Esophagus (tissue), 2 donors: ENCODE data around the gene U2AF1L4. TPM values are rescaled to one million over a fixed set of nuclear protein-coding genes. Genes with fewer than 3 reads are reported as not detected.
"Not testable (repeated sequence)": the region's sequence is repeated elsewhere in the genome, so short reads cannot be mapped to it uniquely, and the experiment has no call there.

Experiments
- H3K27ac ChIP-seq, 2 donors: one replicate each; pipeline ENCODE4 v1.5.1; 2013; ENCODE audit warnings: low read depth in 2 of 2, mild to moderate bottlenecking in 2 of 2, inconsistent platforms in 1 of 2, low read length in 1 of 2, moderate library complexity in 1 of 2
- H3K27me3 ChIP-seq, 2 donors: one replicate each; pipeline ENCODE4 v1.6.1; 2013; ENCODE audit warnings: low read length in 2 of 2, control low read depth in 1 of 2, mild to moderate bottlenecking in 1 of 2; ENCODE audit not compliant: insufficient read depth in 2 of 2, control insufficient read depth in 1 of 2
- H3K36me3 ChIP-seq, 2 donors: one replicate each; pipeline ENCODE4 v1.6.1; 2013; ENCODE audit warnings: low read length in 1 of 2; ENCODE audit not compliant: control insufficient read depth in 2 of 2, insufficient read depth in 2 of 2
- H3K4me1 ChIP-seq, 2 donors: one replicate each; pipeline ENCODE4 v1.6.1; 2013; ENCODE audit warnings: low read length in 1 of 2; ENCODE audit not compliant: control insufficient read depth in 2 of 2, insufficient read depth in 2 of 2
- H3K4me3 ChIP-seq, 2 donors: one replicate each; pipeline ENCODE4 v1.5.1; 2013; ENCODE audit warnings: low read length in 2 of 2, mild to moderate bottlenecking in 2 of 2, low read depth in 1 of 2, moderate library complexity in 1 of 2
- H3K9me3 ChIP-seq, 2 donors: one replicate each; pipeline ENCODE4 v1.6.1; 2013; ENCODE audit warnings: mild to moderate bottlenecking in 2 of 2, low read depth in 1 of 2, low read length in 1 of 2, moderate library complexity in 1 of 2; ENCODE audit not compliant: control insufficient read depth in 2 of 2, insufficient read depth in 1 of 2
- WGBS, 2 donors: extraction: QIAGEN DNeasy Blood & Tissue Kit; methylation state at CpG; one replicate each; pipeline ENCODE4 v1.1.7; 2013; 5-methylcytosine and 5-hydroxymethylcytosine counted together
- polyA plus RNA-seq, 2 donors: library from polyadenylated mRNA; stranded (reverse); fragments of 200-250 nt; gene quantifications; one replicate each; pipeline ENCODE4 v1.2.3, GENCODE V29; 2013
- donor health status: healthy with polysubstance abuse.
- donor health status: Bipolar disorder and iron deficiency.

Gene U2AF1L4
- polyA plus RNA-seq, 2 donors: 17.4 to 43.4 TPM

DNA sequence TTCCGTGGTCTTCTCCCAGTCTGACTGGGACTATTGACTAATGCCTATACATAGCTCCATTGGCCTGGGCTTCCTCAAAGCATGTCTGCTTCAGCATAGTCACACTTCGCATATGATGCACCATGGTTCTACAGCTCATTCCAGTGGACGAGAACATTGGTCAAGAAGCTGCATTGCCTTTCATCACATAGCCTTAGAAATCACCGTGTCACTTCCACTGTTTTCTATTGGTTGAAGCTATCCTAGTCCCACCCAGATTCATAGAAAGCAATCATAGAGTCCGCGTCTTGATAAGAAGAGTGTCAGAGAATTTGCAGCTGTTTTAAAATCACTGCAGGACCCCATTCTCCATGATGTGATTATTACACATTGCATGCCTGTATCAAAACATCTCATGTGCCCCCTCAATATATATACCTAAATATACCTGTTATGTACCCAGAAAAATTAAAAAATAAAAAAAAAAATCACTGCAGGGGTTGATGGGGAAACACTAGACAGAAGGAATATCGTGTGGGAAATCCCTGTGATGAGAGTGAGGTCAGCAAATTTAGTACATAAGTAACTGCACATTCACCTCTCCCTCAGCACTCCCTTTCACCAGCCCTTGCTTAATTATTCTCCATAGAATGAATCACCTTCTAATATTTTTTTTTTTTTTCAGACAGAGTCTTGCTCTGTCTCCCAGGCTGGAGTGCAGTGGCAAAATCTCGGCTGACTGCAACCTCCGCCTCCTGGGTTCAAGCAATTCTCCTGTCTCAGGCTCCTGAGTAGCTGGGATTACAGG lies 28.0 kb upstream of the U2AF1L4 start:
- 52 to 60% methylated on average over 9 of the region's 9 CpGs for WGBS, 2 donors
- Histone ChIP-seq H3K36me3 (peaks cover 0 to 3% of the 10 kb centered on the region in 2 donors), H3K4me3 (no peak overlapping the region), H3K27ac (no peak overlapping the region), H3K9me3 (no peaks in the 10 kb centered on the region), H3K27me3 (no peaks in the 10 kb centered on the region), H3K4me1 (peaks cover 0 to 7% of the 10 kb centered on the region in 2 donors)

DNA sequence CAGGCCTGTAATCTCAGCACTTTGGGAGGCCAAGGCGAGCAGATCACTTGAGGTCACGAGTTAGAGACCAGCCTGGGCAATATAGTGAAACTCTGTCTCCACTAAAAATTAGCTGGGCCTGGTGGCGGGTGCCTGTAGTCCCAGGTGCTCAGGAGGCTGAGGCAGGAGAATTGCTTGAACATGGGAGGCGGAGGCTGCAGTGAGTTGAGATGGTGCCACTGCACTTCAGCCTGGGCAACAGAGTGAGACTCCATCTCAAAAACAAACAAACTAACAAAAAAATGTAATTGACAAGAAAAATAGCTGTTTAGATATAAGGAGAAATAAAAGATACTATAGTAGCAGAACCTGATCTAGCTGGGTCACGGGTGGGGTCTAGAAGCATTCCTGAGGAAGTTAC lies 27.1 kb upstream of the U2AF1L4 start:
- not testable (repeated sequence) for H3K27ac ChIP-seq, H3K9me3 ChIP-seq, H3K27me3 ChIP-seq, H3K36me3 ChIP-seq, H3K4me3 ChIP-seq, H3K4me1 ChIP-seq
- 92% methylated on average over 5 of the region's 5 CpGs for WGBS, 2 donors

DNA sequence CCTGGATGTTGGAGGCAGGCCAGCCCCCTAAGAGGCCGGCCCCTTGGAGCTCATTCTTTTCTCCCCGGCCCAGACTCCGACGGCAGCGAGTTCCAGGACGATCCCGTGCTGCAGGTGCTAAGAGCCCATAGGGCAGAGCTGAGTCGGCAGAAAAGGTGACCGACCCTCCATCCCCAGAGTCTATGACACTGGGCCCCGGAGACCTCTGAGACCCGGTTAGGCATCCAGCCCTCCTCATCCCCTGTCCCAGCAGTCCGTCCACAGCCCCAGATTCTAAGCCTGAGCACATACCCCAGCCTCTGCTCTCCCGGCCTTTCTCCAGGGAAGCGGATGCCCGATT lies 22.8 kb upstream of the U2AF1L4 start:
- WGBS, 2 donors: 70 to 80% methylated on average over 15 of the region's 15 CpGs
- H3K27me3 ChIP-seq: no peaks in the 10 kb centered on the region
- no peak overlapping the region for H3K4me3 ChIP-seq
- no peaks in the 10 kb centered on the region for H3K9me3 ChIP-seq
- no peaks in the 10 kb centered on the region for H3K4me1 ChIP-seq
- H3K36me3 ChIP-seq: peaks cover 3 to 11% of the 10 kb centered on the region in 2 donors
- no peak overlapping the region for H3K27ac ChIP-seq

DNA sequence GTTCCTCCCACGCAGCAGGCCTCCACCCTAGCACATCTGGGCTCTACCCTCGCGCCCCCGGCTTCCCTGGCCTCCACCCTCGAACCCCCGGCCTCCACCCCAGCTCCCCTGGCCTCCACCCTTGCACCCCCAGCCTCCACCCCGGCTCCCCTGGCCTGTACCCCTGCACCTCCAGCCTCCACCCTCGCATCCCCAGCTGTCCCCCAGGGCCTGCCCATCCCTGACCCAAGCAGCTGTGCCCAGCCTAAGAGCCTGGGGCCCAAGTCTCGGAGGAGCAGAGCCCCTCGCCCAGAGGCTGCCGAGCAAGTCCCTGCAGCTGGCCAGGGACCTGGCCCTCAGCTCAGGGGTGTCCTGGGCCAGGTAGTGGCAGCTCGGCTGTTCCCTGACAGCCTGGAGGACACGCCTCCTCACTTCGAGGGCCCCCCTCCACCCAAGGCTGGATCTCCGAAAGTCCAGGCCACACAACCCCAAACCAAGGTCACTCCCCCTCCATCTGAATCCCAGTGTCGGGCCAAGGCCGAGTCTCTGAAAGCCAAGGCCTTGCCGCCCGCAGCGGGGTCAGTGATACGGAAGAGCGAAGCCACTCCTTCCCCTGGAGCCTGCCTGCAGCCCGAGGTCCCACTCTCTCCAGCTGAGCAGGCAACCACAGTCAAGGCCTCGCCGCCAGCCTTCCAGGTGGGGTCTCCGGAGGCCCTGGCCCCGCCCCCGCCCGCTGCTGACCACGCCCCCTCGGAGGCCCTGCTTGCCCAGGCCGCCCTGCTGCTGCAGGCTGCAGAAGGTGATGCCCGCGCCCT lies 22.3 kb upstream of the U2AF1L4 start:
- H3K27me3 ChIP-seq: no peaks in the 10 kb centered on the region
- WGBS, 2 donors: 73 to 75% methylated on average over 27 to 34 of the region's 34 CpGs
- no peaks in the 10 kb centered on the region for H3K4me1 ChIP-seq
- no peaks in the 10 kb centered on the region for H3K9me3 ChIP-seq
- H3K4me3 ChIP-seq: no peak overlapping the region
- H3K27ac ChIP-seq: no peak overlapping the region
- H3K36me3 ChIP-seq: peaks cover 3 to 11% of the 10 kb centered on the region in 2 donors

DNA sequence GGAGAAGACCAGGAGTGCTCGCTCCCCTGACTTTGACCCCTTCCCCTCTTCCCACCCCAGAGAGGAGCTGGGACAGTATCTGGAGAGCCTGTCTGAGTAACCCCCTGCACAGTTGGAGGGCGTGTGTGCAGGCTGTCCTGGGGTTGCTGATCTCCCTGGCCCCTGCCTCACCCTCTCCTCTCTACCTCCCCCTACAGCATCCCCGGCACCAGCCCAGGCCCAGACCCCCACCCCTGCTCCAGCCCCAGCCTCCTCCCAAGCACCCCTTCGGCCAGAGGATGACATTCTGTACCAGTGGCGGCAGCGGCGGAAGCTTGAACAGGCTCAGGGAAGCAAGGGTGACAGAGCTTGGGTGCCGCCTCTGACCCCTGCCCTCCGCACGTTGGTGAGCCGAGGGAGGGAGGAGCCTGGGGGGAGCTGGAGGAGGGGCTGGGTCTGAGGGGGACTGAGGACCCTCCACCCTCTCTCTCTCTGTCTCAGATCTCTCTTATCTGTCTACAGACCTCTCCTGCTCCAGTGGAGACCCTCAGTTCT lies 21.4 kb upstream of the U2AF1L4 start:
- 83 to 89% methylated on average over 11 of the region's 11 CpGs for WGBS, 2 donors
- no peaks in the 10 kb centered on the region for H3K27me3 ChIP-seq
- no peaks in the 10 kb centered on the region for H3K4me1 ChIP-seq
- no peak overlapping the region for H3K4me3 ChIP-seq
- H3K27ac ChIP-seq: no peak overlapping the region
- peaks cover 3 to 16% of the 10 kb centered on the region in 2 donors for H3K36me3 ChIP-seq
- no peaks in the 10 kb centered on the region for H3K9me3 ChIP-seq

DNA sequence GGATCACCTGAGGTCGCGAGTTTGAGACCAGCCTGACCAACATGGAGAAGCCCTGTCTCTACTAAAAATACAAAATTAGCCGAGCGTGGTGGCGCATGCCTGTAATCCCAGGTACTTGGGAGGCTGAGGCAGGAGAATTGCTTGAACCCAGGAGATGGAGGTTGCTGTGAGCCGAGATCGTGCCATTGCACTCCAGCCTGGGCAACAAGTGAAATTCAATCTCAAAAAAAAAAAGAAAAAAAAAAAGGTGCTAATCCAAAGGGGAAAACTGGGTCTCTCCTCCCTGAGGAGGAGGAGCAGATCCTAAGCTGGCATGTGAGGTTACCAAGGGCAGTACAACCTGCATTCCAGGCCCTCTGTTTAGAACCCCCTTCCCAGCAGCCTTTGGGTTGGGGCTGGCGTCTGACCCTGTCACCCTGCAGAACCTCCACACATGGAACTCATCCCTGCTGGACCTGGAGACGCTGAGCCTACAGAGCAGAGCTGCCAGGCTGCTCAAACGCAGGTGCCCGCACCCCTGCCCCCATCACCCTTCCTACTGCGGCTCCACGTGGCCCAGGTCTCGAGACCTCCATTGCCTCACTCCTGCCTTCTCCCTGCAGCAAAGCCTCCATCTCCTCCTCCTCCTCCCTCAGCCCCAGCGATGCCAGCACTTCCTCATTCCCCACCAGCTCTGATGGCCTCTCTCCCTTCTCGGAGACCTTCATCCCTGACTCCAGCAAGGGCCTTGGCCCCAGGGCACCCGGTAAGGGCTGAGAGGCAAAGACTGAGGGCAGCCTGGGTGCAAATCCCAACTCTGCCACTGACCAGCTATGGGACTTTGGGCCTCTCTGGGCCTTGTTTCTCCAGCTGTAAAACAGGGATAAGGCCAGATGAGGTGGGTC lies 19.5 kb upstream of the U2AF1L4 start:
- Histone ChIP-seq H3K9me3 (no peaks in the 10 kb centered on the region), H3K27ac (no peak overlapping the region), H3K4me1 (no peaks in the 10 kb centered on the region), H3K4me3 (no peak overlapping the region), H3K27me3 (no peaks in the 10 kb centered on the region), H3K36me3 (peaks cover 3 to 16% of the 10 kb centered on the region in 2 donors)
- 91 to 95% methylated on average over 17 of the region's 17 CpGs for WGBS, 2 donors

DNA sequence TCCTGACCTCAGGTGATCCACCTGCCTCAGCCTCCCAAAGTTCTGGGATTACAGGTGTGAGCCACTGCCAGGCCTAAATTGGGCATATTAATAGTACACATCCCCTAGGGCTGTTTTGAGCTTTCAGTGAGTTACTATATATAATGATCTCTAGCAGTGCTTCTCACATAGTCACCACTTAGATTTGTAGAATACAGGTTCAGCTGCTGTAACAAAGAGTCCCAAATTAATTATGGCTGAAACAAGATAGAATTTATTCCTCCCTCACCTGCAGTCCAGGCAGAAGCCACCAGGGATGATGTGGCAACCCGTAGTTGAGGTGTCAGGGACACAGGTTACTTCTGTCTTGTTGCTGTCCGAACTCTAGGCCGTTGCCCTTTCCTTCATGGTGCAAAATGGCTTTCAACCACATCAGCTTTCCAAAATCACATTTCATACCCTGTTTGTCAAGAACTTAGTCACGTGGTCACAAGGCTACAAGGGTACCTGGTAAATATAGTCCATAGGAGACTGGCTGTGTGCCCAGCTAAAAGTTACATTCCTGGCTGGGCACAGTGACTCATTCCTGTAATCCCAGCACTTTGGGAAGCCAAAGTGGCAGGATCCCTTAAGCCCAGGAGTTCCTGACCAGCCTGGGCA lies 15.6 kb upstream of the U2AF1L4 start:
- H3K4me3 ChIP-seq: no peak overlapping the region
- H3K27me3 ChIP-seq: no peaks in the 10 kb centered on the region
- no peaks in the 10 kb centered on the region for H3K9me3 ChIP-seq
- no peak overlapping the region for H3K27ac ChIP-seq
- H3K36me3 ChIP-seq: peaks cover 1 to 11% of the 10 kb centered on the region in 2 donors
- H3K4me1 ChIP-seq: peaks cover 0 to 15% of the 10 kb centered on the region in 2 donors
- WGBS, 2 donors: 93 to 95% methylated on average over 4 of the region's 4 CpGs

DNA sequence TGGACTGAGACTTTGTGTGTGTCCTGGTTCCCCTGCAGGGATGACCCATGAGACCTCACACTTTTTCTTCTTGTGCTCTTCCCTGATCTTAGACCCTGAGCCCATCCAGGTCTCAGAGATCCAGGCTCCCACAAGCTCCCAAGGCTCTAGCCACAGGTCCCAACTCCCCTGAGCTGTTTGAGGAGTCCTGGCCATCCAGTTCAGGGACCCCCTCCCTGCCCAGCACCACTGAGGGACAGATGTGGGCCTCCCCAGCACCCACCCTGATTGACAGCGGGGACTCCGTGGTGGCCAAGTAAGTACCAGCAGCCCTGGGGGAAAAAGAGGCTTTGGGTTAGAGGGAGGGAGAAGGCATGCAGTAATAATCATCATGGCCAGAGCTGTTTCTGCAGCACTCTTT lies 14.5 kb upstream of the U2AF1L4 start:
- Histone ChIP-seq H3K4me1 (peaks cover 0 to 22% of the 10 kb centered on the region in 2 donors), H3K27me3 (no peaks in the 10 kb centered on the region), H3K36me3 (peaks cover 0 to 6% of the 10 kb centered on the region in 2 donors), H3K9me3 (no peaks in the 10 kb centered on the region), H3K4me3 (no peak overlapping the region), H3K27ac (no peak overlapping the region)
- 93 to 94% methylated on average over 2 of the region's 2 CpGs for WGBS, 2 donors
